Caco-2 (cell line): ENCODE measurements around the gene CLDN18. TPM values are rescaled to one million over a fixed set of nuclear protein-coding genes. Genes with fewer than 3 reads are reported as not detected.

Source experiments
- BruUV-seq: library from RNA; stranded (reverse); fragments of 400-500 nt; replicated peaks from 2 replicates; lab custom pipeline; 2021; lab: Mats Ljungman, UMichigan
- CTCF ChIA-PET: fragments of 300-600 bp; sonication (Branson Sonifier 250); formaldehyde crosslinking; loops from one replicate; lab custom pipeline; 2022; ENCODE audit warnings: antibody characterized with exemption; lab: Charles Lee
- POLR2A ChIA-PET: fragments of 300-600 bp; sonication (Branson Sonifier 250); formaldehyde crosslinking; loops from one replicate; lab custom pipeline; 2022; ENCODE audit warnings: antibody characterized with exemption; lab: Charles Lee
- DNase-seq, 2 experiments: peaks; one replicate each; pipeline versions ENCODE4 v3.0.0 to v3.0.0-alpha.2; 2020 to 2022
- H3K27me3 ChIP-seq: replicated peaks from 2 replicates; pipeline ENCODE4 v1.6.0; 2011; ENCODE audit warnings: low read length; ENCODE audit not compliant: control insufficient read depth, insufficient read depth
- H3K36me3 ChIP-seq: 2 replicates; pipeline ENCODE4 v1.5.1; 2011; ENCODE audit warnings: low read length; ENCODE audit not compliant: control insufficient read depth, insufficient read depth
- H3K4me1 ChIP-seq: fragments of 250-450 bp; sonication (Bioruptor Pico); 2 replicates; pipeline ENCODE4 v1.5.1; 2020; ENCODE audit warnings: mild to moderate bottlenecking
- H3K4me3 ChIP-seq: 2 replicates; pipeline ENCODE4 v1.5.1; 2011; ENCODE audit warnings: low read depth, mild to moderate bottlenecking, control low read depth, low read length
- H3K9me3 ChIP-seq: fragments of 250-450 bp; sonication (Bioruptor Pico); 2 replicates; pipeline ENCODE4 v1.5.1; 2020; ENCODE audit warnings: mild to moderate bottlenecking, moderate library complexity
- H3K27ac Mint-ChIP-seq: one replicate; pipeline ENCODE4 v1.8.0; 2022; ENCODE audit warnings: mixed read lengths; ENCODE audit not compliant: unreplicated experiment
- H3K27me3 Mint-ChIP-seq: one replicate; pipeline ENCODE4 v1.8.0; 2022; ENCODE audit warnings: mixed read lengths; ENCODE audit not compliant: insufficient read depth, unreplicated experiment
- H3K36me3 Mint-ChIP-seq: one replicate; pipeline ENCODE4 v1.8.0; 2022; ENCODE audit warnings: mild to moderate bottlenecking, mixed read lengths; ENCODE audit not compliant: insufficient read depth, unreplicated experiment
- H3K4me1 Mint-ChIP-seq: one replicate; pipeline ENCODE4 v1.8.0; 2022; ENCODE audit warnings: low read depth, mixed read lengths; ENCODE audit not compliant: unreplicated experiment
- H3K4me3 Mint-ChIP-seq: one replicate; pipeline ENCODE4 v1.8.0; 2022; ENCODE audit warnings: mild to moderate bottlenecking, moderate library complexity, mixed read lengths; ENCODE audit not compliant: unreplicated experiment
- H3K9me3 Mint-ChIP-seq: one replicate; pipeline ENCODE4 v1.8.0; 2022; ENCODE audit warnings: mixed read lengths; ENCODE audit not compliant: unreplicated experiment
- intact Hi-C: fragments of 100-400 bp; cut with micrococcal nuclease; formaldehyde crosslinking; loops from one replicate; pipeline ENCODE4 v1.10.0; 2022; ENCODE audit not compliant: unreplicated experiment
- total RNA-seq: library from RNA; stranded (reverse); gene quantifications from 2 replicates; pipeline ENCODE4 v1.2.3, GENCODE V29; 2022
- TF ChIP-seq, protein P1 (sequence below), 2 experiments: fragments of 200-600 bp in 1 of 2; IDR thresholded peaks; 1 replicate in 1 of 2; 2 replicates in 1 of 2; pipeline versions ENCODE4 v1.5.1 to v1.8.0; 2011 to 2022; ENCODE audit warnings: antibody characterized with exemption in 1 of 2, control low read depth in 1 of 2, inconsistent platforms in 1 of 2, low read depth in 1 of 2, low read length in 1 of 2, mild to moderate bottlenecking in 1 of 2, moderate library complexity in 1 of 2; ENCODE audit not compliant: insufficient read depth in 1 of 2, severe bottlenecking in 1 of 2, unreplicated experiment in 1 of 2

Gene CLDN18
- total RNA-seq, 1 experiment from 2014 or later, result not detected

DNA sequence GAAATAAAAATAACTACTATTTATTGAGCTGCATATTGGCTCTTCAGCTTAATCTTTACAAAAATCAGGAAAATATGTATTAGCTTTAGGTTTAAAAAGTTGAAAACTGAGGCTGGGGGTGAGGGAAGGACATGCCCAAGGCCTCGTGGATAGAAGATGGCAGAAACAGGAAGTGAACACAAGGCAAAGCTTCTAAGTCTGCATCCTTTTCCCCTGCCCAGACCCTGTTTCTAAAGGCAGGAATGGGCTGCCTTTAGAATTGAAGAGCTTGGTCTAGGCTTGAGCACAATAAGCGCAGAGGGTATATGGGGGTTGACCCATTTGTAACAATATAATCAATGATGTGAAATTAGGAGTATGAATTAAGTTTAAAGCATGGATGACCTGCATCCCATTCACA lies 6.1 kb downstream of the CLDN18 start:
- no TSS peak for BruUV-seq
- no peak overlapping the region for H3K4me3 ChIP-seq
- POLR2A ChIA-PET, result no interaction called here

DNA sequence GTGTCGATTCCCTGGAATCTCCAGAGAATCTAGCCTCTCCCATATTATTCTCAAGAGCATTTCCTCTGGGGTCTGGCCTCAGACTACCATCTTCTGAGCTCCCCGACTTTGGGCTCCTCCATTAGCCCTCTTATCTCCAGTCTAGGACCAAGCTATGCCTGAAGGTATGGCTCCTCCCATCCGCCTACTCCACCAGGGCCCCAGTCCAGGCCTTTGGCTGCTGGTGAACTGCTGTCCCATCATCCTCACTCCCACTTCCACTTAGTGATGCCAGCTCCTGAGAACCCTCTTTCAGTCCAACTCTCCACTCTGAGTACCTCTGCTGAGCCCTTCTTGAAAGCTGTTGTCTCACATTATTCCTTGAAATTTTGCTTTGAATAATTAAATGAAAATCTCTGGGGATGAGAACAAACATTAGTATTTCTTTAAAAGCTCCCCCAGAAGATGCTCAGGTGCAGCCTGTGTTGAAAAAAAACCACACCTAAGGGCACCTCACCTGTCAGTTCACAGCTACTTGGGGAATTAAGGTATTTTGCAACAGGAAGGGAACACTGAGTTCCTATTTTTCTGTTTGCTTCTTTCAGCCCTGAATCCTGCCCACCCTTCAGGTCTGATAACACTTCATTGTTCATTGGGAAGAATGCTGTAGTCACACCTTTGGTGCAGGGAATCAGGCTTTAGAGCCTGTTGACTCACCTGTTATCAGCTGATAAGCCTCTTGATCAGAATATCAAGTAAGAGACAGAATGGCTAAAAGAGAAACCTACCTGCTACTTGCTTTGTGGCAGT lies 9.5 kb downstream of the CLDN18 start:
- H3K4me1 Mint-ChIP-seq, result peaks cover 13% of the 10 kb centered on the region

More for the DNA sequence above, 6.1 kb downstream of the CLDN18 start:
- intact Hi-C loops, result no loop called here
- peaks cover 25% of the 10 kb centered on the region for H3K4me1 Mint-ChIP-seq
- TF ChIP-seq, protein P1, sequence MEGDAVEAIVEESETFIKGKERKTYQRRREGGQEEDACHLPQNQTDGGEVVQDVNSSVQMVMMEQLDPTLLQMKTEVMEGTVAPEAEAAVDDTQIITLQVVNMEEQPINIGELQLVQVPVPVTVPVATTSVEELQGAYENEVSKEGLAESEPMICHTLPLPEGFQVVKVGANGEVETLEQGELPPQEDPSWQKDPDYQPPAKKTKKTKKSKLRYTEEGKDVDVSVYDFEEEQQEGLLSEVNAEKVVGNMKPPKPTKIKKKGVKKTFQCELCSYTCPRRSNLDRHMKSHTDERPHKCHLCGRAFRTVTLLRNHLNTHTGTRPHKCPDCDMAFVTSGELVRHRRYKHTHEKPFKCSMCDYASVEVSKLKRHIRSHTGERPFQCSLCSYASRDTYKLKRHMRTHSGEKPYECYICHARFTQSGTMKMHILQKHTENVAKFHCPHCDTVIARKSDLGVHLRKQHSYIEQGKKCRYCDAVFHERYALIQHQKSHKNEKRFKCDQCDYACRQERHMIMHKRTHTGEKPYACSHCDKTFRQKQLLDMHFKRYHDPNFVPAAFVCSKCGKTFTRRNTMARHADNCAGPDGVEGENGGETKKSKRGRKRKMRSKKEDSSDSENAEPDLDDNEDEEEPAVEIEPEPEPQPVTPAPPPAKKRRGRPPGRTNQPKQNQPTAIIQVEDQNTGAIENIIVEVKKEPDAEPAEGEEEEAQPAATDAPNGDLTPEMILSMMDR (IDR thresholded peaks at IDR 0.05; ENCODE audit: insufficient read depth in 1 of 2, low read depth in 1 of 2, low read length in 1 of 2, severe bottlenecking in 1 of 2, unreplicated experiment in 1 of 2), result no peak
- CTCF ChIA-PET, result no interaction called here
- no peaks in the 10 kb centered on the region for H3K9me3 Mint-ChIP-seq
- DNase-seq, result no peak
- H3K36me3 ChIP-seq, result no peaks in the 10 kb centered on the region
- H3K4me1 ChIP-seq, result peaks cover 17% of the 10 kb centered on the region; the same call in 1 of the 2 replicates
- no peaks in the 10 kb centered on the region for H3K9me3 ChIP-seq
- no peaks in the 10 kb centered on the region for H3K27me3 ChIP-seq
- no peak overlapping the region for H3K4me3 Mint-ChIP-seq
- H3K36me3 Mint-ChIP-seq, result no peaks in the 10 kb centered on the region
- H3K27ac Mint-ChIP-seq, result no peak overlapping the region
- H3K27me3 Mint-ChIP-seq, result no peaks in the 10 kb centered on the region

DNA sequence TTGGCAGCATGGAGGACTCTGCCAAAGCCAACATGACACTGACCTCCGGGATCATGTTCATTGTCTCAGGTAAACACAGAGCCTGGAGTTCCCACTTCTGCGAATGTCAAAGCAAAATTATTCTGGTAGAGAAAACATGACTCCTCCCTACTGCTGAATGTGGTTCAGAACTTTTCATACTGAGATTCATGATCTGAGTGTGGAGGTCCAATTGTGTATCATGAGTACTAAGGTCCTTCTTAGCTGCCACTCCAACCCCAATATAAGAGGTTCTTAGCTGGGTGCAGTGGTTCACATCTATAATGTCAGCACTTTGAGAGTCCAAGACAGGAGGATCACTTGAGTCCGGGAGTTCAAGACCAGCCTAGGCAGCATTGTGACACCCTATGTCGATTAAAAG lies 13.8 kb downstream of the CLDN18 start:
- BruUV-seq, result no TSS peak
- POLR2A ChIA-PET, result no interaction called here
- TF ChIP-seq, protein P1 (IDR thresholded peaks at IDR 0.05; ENCODE audit: insufficient read depth in 1 of 2, low read depth in 1 of 2, low read length in 1 of 2, severe bottlenecking in 1 of 2, unreplicated experiment in 1 of 2), result no peak
- DNase-seq, result no peak
- CTCF ChIA-PET, result no interaction called here
- Histone ChIP-seq H3K4me1 (peaks cover 17% of the 10 kb centered on the region; the same call in 1 of the 2 replicates), H3K4me3 (no peak overlapping the region), H3K36me3 (no peaks in the 10 kb centered on the region), H3K9me3 (no peaks in the 10 kb centered on the region), H3K27me3 (no peaks in the 10 kb centered on the region)
- intact Hi-C loops, result no loop called here
- Mint-ChIP-seq H3K9me3 (no peaks in the 10 kb centered on the region), H3K36me3 (no peaks in the 10 kb centered on the region), H3K27ac (no peak overlapping the region), H3K4me3 (no peak overlapping the region), H3K4me1 (peaks cover 10% of the 10 kb centered on the region), H3K27me3 (peaks cover 2% of the 10 kb centered on the region)

More for the DNA sequence above, 9.5 kb downstream of the CLDN18 start:
- peak overlapping the region; percentile 13 for H3K27ac Mint-ChIP-seq
- DNase-seq, result peak; percentile 58 to 60
- BruUV-seq, result no TSS peak
- H3K9me3 ChIP-seq, result no peaks in the 10 kb centered on the region
- intact Hi-C loops, result no loop called here
- H3K36me3 Mint-ChIP-seq, result no peaks in the 10 kb centered on the region
- H3K27me3 ChIP-seq, result no peaks in the 10 kb centered on the region
- H3K27me3 Mint-ChIP-seq, result no peaks in the 10 kb centered on the region
- H3K36me3 ChIP-seq, result no peaks in the 10 kb centered on the region
- H3K4me3 Mint-ChIP-seq, result no peak overlapping the region
- ChIA-PET CTCF (no interaction called here), POLR2A (no interaction called here)
- H3K9me3 Mint-ChIP-seq, result no peaks in the 10 kb centered on the region
- TF ChIP-seq, protein P1 (IDR thresholded peaks at IDR 0.05; ENCODE audit: insufficient read depth in 1 of 2, low read depth in 1 of 2, low read length in 1 of 2, severe bottlenecking in 1 of 2, unreplicated experiment in 1 of 2), result no peak
- H3K4me3 ChIP-seq, result no peak overlapping the region
- H3K4me1 ChIP-seq, result peaks cover 17% of the 10 kb centered on the region; the same call in 1 of the 2 replicates
